Iris pigment epithelial cell (primary cell): ENCODE measurements around the gene SIAH3.
"Not testable (repeated sequence)": the region's sequence is repeated elsewhere in the genome, so short reads cannot be mapped to it uniquely, and the experiment has no call there.

Experiments used
- DNase-seq: peaks from one replicate; pipeline ENCODE4 v3.0.0-alpha.2; 2011; ENCODE audit warnings: low read depth

The SIAH3 gene

DNA sequence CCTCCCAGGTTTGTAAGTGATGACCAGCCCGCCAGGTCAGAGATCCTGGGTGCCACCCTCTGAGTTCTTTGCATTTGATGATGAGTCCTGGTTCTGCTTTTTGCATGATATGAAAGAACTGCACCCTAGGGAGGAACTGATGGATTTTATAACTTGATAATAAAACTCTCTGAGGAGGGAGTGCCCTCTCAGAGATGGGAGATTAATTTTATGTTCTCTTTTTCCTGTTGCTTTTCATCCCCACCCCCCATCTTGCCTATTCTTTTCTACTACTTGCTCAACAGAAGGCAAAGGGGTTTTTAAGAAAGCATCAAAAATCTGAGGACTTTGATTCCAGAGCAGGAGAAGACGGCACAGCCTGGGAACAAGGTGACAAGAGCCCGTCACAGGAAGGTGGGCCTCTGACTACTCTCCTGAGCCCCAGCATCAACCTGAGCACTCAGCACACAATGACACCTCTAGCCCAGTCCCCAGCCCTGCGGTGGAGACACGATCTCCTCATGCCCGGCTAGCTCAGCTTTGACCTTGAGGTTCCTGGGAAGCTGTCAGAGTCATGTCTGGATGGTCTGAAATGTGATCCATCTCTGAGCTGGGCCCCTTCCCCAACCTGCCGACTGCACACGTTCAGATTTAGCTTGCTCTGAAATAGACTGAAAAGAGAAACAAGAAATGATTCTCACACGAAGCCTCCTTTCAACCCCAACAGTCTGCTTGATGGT is 69.1 kb downstream of the SIAH3 start:
- no peak for DNase-seq

DNA sequence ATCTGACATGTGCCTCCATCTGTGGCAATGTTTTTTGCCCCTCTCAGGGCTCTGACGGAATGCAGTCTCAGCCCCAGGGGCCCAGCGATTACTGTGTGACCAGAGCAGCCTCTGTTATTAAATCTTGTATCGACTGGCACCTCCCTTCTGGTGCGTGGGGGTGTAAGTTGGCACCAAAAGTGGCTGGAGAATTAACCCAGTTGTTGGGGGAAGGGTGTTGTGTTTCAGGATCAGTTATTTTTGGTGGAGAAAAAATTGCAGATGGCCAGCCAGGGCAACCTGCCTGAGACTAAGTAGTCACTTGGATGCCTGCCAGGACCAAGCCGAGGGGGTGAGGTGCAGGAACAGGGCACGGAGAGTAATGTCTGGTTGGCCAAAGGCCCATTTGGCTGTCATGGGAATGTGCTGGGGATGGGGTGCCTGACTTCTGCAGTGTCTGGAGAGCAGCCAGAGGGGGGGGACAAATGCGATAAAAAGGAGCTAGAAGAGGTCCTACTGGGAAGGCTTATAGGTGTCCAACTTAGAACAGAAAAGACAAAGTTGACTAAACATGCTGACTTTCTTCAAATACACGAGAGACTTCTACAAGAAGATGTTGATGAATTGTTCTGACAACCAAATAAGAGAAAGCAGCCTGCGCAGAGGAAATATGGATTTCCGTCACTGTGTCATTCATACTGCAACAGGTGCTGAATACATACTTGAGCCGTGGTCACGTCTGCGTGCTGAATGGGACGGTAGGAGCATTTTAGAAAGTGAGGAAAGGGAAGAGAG is 69.8 kb downstream of the SIAH3 start:
- DNase-seq, result peak; percentile 1

DNA sequence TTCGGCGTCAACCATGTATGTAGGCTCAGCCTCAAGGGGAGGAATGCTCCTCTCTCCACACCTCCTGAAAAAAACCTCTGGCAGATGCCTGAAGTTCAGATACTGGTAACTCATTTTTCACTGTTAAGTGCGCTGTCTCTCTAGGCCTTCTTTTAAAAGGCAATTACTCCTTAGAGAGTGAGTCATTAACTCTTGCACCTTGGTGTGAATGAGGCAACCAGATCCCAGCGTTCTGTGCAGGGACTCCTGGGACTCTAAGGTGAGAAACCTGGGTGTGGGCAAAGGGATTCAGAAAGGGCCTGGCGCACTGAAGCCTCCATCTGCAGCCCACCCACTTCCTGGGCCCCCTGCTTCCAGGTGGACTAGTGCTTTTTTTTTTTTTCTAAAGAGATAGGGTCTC is 71.7 kb downstream of the SIAH3 start:
- DNase-seq, result no peak

DNA sequence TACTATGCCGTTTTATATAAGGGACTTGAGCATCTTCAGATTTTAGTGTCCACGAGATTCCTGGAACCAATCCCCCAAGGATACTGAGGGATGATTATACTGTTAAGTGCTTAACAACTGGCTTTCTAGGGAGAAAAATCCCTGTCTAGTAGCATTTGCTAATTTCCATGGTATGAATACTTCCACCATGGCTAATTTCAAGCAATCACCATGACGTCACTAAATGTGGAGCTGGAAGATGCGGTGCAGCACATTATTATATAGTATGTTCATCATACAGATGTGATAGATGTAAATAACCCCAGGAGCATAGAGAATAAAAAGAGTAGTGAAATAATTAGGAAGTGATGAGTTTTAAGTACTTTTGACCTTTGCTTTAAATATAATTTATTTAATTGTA is 72.7 kb downstream of the SIAH3 start:
- DNase-seq, result no peak

DNA sequence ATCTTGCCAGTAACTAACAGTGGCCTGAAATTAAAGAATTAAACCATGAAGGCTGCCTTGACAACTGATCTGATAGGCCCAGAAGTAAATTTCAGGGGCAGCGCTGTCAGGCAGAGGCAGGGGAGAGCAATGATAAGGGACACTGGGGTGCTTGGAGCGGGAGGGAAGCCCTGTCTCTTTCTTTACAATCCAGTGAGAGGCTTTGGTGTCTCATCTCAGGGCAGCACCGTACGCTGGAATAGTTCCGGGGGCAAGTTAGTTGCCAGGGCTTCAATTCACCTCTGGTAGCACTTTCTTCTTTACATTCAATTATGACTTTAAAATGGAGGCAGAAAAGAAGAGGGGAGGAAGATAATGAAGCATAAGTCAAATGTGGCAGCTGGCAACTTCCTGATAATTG is 74.8 kb downstream of the SIAH3 start:
- no peak for DNase-seq

DNA sequence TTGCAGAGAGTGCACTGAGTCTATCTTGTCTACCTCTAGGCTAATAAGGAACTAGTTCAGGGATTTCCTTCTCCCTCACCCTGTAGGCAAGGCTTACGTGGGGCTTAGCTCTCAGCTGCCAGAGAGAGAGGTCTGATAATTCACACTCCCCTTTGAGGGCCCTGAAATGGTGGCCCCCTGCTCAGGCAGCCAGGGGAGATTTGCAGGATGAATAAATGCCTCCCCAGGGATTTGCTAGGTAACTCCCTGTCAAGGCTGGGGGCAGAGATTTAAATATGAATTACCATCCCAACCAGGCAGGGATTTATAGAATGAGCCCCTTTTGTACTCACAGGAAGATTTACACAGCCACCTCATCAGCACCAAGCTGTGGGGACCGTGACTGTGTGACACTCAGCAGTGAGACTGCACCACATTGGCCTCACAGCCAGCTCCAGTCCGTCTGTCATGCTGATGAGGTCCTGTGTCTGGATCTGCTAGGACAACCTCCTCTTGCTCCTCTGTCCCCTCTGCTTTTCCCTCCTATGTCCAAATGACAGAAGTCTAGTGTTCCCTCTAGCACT is 76.1 kb downstream of the SIAH3 start:
- DNase-seq, result no peak

DNA sequence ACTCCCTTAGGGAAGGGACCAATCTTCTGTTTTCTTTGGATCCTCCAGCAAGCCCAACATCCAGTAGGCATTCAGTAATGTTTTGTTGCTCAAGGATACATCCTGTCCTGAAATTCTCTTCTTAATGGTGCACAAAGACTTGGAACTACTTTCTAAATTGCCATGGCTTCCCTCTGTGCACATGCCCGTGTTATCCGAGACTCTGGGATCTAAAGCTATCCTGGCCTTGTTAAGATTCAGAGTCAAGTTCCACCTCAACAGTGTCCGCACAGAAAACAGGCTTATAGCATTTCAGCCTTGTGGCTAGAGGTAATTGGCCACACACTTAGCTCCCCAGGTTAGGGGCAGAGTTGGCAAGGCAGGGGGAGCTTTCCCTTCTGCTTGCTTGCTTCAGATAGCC is 77.6 kb downstream of the SIAH3 start:
- DNase-seq, result no peak

DNA sequence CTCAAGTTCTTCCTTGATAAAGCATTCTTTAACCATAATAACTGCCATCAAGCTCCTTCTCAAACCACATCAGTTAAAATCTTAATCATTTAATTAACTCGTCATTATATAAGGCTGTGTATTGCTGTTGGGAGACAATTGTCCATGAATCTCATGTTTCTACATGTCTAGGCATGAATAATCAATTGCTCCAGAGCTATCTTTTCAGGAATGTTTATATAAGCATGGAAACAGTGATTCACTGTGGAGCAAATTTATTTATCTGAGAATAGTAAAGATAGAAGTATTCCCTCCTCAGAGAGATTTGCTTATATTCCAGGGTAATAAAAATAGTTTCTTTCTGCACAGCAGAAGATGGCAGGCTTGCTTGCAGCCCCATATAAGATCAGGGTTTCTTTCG is 78.3 kb downstream of the SIAH3 start:
- DNase-seq, result peak; percentile 49

DNA sequence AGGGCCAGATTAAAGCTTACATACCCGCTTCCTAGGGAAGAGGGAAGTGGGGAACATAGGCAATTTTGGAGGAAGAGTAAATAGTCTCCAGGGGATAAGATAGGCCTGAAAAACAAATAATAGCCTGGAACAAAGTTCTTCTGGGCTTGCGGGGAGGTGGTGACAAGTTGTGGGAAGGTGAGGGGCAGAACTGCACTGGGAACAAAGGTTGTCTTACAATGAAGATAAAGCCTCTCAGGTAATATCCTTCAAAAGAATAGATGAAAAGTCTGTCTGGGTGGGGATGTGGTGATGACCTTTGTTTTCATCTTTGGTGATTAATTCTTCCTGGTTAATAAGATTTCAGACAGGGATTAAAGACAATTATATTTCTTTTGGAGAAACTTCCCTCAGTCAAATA is 80.7 kb downstream of the SIAH3 start:
- DNase-seq, result no peak

DNA sequence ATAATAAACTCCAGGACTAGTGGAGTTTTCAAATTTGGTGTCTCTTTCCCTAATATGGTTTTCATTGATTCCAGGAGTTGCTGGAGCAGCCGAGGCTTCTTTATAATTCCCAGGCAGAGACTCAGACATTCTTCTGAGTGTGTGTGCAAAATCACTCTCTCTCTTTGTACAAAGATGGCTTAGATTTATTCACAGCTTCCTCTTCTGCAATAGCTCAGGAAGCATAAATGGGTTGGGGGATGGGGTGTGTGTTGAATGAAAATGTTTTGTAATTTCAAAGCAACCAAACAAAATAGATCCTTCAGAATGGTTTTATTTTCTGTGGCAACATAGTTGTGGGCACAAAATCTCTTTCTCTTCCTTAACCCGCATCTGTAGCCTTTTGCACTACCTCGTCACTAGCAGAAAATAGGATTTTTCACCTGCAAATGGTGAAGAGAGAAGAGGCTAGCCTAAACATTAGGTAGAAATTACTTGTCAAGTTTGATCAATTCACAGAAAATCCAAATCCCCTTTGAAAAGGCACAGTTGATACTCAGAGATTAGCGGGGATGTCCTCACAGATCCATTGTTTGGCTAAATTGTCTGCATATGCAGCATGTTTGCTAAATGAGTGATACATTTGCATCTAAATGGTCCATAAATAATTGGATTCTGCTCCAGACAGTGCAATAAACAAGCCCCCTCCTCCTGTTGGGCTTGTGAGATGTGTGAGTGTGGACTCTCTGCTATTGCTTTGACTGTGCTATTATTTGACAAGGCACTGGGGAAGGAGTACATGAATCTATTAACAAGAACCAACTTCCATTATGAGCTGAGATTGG is 82.7 kb downstream of the SIAH3 start:
- DNase-seq, result no peak

DNA sequence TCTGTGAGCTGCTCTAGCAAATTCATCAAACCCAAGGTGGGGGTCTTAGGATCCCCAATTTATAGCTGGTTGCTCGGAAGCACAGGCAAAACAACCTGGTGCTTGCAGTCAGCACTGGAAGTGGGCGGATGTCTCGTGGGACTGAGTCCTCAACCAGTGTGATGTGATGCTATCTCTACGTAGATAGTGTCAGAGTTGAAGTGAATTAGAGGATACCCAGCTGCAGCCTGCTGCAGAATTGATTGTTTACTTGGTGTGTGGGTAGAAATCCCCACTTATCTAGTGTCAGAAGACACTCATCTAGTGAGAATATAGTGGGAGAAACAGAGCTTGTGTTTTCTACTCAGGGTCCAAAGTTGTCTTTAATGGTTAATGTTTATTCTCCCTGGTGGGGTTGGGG is 86.1 kb downstream of the SIAH3 start:
- no peak for DNase-seq

DNA sequence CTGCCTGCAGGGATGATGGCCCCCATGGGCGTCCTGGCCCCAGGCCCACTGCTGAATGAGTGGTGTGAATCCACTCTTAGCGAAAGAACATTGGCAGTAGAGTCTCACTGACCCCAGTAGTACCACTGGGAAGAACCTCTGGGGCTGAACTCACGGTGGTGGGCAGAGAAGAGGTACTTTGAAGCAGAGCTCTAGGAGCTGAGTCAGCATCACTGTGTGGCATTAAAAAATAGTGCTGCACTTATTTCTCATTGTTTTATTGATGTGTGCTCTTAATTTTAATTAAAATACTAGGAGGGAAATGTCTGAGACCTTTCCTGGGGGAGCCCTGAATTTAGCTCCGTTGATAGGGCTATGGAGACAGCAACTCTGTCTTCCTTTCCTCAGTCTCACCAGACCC is 88.1 kb downstream of the SIAH3 start:
- no peak for DNase-seq

DNA sequence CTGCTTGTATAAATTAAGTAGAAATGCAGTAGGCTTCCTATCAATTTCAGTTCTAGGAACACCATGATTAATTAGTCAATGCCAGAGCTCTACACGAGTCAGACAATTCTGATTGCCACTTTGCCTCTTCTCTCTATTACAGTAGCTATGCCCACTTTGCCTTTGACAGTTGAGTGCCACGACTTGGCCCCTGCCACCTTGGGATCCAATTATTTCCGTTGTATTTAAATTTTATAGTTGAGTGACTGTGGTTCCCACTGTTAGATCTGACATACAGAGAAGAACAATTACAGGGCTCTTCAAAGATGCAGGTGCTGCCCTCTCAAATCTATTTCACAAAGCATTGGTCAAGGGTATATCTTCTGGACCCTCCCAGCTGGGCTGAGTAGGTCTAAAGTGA is 94.0 kb downstream of the SIAH3 start:
- not testable (repeated sequence) for DNase-seq

DNA sequence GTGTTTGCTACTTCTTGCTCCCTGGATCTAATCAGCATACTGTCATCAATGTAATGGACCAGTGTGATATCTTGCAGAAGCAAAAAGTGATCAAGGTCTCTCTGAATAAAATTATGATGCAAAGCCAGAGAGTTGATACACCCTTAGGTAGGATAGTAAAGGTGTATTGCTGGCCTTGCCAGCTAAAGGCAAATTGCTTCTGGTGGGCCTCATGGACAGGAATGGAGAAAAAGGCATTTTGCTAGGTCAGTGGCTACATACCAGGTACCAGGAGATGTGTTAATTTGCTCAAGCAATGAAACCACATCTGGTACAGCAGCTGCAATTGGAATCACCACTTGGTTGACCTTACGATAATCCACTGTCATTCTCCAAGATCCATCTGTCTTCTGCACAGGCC is 95.1 kb downstream of the SIAH3 start:
- not testable (repeated sequence) for DNase-seq

DNA sequence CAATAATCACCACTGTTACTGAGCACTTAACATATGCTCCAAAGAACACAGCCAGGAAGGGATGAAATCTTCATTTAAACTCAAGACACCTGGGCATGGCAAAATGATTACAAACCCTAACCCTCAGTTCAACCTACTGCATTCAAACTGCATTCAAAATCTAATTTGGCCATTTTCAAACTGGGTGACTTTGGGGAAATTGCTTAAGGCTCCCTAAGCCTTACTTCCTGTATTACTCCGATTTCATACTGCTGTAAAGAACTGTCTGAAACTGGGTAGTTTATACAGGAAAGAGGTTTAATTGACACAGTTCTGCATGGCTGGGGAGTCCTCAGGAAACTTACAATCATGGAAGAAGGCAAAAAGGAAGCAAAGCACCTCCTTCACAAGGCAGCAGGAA is 99.0 kb downstream of the SIAH3 start:
- DNase-seq, result no peak

DNA sequence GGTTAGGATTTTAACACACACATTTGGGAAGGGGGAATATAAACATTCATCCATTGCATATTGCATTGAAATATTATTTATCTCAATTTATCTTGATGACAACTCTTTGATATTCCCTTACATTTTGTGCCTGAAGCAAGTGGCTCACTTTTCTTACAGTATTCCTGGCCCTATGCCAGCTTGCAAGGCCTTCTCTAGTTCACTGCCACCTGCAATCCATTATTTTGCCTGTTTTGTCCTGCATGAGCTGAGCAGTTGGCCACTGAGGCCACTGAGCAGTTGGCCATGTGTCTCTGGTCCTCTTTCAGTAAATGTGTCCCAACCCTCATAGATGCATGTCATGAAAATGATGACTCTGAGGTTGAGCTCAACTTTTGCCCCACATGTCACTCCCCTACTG is 99.7 kb downstream of the SIAH3 start:
- no peak for DNase-seq

DNA sequence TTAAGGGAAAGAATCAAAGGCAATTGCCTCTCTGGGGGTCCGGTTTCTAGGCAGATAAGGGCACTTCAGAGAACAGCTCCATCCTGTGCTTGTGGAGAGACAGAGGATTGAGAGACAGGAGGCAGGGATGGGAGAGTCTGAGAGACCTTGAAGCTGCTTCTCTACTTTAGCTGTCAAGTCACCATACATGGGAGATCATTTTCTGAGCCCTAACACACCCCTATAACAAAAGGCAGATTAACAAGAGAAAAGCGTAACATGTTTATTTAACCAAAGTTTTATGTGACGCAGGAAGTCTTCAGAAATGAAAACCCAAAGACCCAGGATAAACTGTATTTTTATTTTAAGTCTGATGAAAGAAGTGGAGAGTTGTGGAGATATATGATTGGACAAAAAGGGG is 101.0 kb downstream of the SIAH3 start:
- DNase-seq, result no peak

DNA sequence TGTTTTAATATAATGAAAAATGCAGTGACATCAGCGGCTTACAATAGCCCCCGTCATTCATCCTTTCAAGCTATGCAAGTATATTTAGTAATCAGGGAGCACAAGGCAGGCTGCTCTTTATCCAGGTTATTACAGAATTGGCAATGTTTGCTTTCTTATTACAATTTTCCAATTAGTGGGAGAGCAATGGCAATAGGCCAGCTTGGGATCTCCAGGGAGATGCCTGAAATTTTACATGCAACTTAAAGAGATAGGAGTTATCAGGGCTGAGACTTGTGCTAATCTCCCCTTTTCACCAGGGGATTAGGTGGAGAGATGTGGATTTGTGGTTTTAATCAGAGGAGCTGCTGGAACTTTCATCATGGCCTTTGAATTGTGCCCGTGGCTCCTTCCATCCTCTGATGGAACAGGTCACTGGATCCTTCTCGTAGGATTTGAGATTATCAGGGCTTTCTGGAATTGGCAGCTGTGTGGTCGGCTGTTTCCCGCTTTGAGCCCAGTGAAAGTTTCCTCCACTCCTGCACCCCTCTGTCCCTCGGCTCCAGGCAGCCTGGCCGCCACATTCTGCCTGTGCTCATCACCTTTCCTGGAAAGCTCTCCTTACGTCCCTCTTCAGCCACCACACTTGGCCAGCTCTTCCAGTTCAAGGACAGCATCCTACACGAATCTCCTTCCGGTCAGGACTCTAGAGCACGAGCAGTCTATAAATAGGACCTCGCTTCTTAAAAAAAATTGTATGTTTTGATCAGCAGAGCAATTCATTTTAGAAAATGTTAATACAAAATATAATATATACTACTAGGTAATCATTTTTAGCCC is 102.4 kb downstream of the SIAH3 start:
- DNase-seq, result no peak

DNA sequence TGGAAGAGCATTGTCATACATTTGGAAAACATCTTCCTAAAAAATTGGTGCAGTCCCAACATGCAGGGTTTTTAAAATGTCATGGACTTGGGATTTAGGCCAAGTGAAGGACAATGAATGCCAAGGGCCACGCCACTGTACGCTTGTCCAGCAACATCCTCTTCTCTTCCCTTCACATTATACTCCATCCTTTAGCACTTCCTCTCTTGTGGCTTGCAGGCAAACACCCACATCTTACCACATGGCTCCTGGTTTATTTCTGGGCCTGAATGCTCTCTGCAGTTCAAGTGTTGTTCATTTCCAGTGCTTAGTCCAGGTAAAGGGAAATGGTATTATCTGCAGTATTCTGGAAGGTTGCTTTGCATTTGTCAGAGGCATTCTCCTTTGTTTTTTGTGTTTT is 104.5 kb downstream of the SIAH3 start:
- no peak for DNase-seq

DNA sequence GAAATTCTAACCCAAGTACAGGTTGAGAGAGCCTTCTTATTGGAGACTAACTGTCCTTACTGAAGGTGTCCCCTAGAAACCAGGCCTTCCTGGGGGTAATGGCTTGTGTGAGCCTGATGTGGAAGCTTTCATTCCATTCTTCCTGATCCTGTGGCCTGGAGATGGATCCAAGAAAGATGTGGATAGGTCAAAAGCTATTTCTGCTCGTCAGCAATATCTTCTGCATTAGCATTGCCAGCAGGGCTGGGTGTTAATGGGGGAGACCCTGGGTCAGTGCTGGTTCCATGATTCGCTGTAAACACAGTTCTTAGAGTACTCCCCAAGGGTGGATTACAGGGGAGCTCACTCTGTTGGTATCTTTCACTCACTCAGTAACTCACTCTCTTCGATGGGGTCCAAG is 106.6 kb downstream of the SIAH3 start:
- no peak for DNase-seq

DNA sequence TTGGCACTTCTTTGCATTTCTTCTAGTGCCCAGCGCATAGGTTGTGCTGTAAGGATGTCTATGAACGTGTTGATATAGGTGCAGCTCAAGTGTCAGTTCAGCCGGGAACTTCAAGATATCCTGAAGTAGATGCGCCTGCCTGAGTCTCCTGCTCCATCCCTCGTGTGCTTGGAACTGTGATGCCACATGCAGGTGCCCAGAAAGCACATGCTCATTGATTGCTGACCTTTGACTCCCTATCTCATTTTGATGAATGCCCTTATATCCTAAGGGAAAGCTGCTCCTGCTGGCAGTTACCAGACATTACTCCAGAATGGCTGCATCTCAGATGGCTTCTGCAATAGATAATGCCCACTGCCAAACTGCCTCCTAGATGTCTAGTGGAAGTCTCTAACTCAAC is 108.6 kb downstream of the SIAH3 start:
- DNase-seq, result no peak

DNA sequence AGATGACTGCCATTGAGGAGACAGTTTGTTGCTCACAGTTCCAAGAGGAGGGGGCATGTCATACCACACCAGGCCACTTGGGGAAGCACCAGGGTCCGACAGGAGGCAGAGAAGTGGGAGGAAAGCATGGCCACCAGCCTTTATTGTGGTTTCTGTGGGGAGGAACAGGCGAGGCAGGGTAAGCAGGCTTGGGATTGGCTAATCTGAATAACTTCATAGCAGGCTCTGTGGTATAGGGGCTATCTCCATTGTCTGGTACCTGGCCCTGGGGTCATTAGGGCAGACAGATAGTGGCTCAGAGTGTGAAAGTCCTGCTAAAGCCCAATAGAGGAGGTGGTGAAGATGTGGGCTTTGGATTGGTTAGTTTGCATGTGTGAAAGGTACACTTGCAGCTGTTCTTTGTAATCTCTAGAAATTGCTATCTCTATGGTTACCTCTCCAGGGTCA is 114.0 kb downstream of the SIAH3 start:
- DNase-seq, result no peak
